Mesenchymal stem cell (in vitro differentiated cells and primary cell): Measurements from ENCODE around the gene SLC16A3. TPM values are rescaled to one million over a fixed set of nuclear protein-coding genes. Genes with fewer than 3 reads are reported as not detected.

ENCODE experiments used
- DNase-seq: peaks from one replicate; pipeline ENCODE4 v3.0.0-alpha.2; 2013
- H2AFZ ChIP-seq: one replicate; pipeline ENCODE4 v1.6.1; 2013; ENCODE audit warnings: low read depth, mild to moderate bottlenecking, control low read depth, inconsistent platforms, low read length, moderate library complexity
- H2AK5ac ChIP-seq: 2 replicates; pipeline ENCODE4 v1.6.1; 2013; ENCODE audit warnings: low read length, moderate library complexity, mild to moderate bottlenecking, inconsistent platforms; ENCODE audit not compliant: severe bottlenecking
- H2BK120ac ChIP-seq: one replicate; pipeline ENCODE4 v1.6.1; 2013; ENCODE audit warnings: low read depth, mild to moderate bottlenecking, inconsistent platforms, low read length, moderate library complexity
- H2BK12ac ChIP-seq, 2 experiments: one replicate each; pipeline ENCODE4 v1.6.1; 2013; ENCODE audit warnings: inconsistent platforms in 2 of 2, low read length in 2 of 2, mild to moderate bottlenecking in 2 of 2, moderate library complexity in 2 of 2, control low read depth in 1 of 2
- H2BK15ac ChIP-seq: one replicate; pipeline ENCODE4 v1.6.1; 2013; ENCODE audit warnings: mild to moderate bottlenecking, low read depth, inconsistent platforms; ENCODE audit not compliant: poor library complexity, severe bottlenecking
- H2BK5ac ChIP-seq: 2 replicates; pipeline ENCODE4 v1.6.1; 2013; ENCODE audit warnings: low read depth, mild to moderate bottlenecking, low read length, control low read depth, inconsistent platforms; ENCODE audit not compliant: poor library complexity, severe bottlenecking
- H3K14ac ChIP-seq, 2 experiments: one replicate each; pipeline ENCODE4 v1.6.1; 2013; ENCODE audit warnings: inconsistent platforms in 2 of 2, low read length in 2 of 2, control low read depth in 1 of 2, mild to moderate bottlenecking in 1 of 2, moderate library complexity in 1 of 2
- H3K18ac ChIP-seq, 2 experiments: one replicate each; pipeline ENCODE4 v1.6.1; 2013; ENCODE audit warnings: inconsistent platforms in 2 of 2, low read length in 2 of 2, control low read depth in 1 of 2, low read depth in 1 of 2, mild to moderate bottlenecking in 1 of 2
- H3K23ac ChIP-seq, 2 experiments: one replicate each; pipeline ENCODE4 v1.6.1; 2013; ENCODE audit warnings: inconsistent platforms in 2 of 2, low read length in 2 of 2, mild to moderate bottlenecking in 2 of 2, moderate library complexity in 2 of 2, control low read depth in 1 of 2
- H3K27ac ChIP-seq: 2 replicates; pipeline ENCODE4 v1.5.1; 2013; ENCODE audit warnings: mild to moderate bottlenecking, moderate library complexity, low read length, control low read depth, inconsistent platforms; ENCODE audit not compliant: poor library complexity, severe bottlenecking
- H3K27me3 ChIP-seq, 2 experiments: 2 replicates each; pipeline versions ENCODE4 v1.6.1 to v1.7.0; 2013; ENCODE audit warnings: low read length in 2 of 2, mild to moderate bottlenecking in 2 of 2, moderate library complexity in 2 of 2, control low read depth in 1 of 2, inconsistent platforms in 1 of 2; ENCODE audit not compliant: control insufficient read depth in 1 of 2, insufficient read depth in 1 of 2
- H3K36me3 ChIP-seq, 2 experiments: 2 replicates each; pipeline versions ENCODE4 v1.6.1 to v1.7.0; 2013; ENCODE audit warnings: low read length in 2 of 2, control low read depth in 1 of 2, inconsistent platforms in 1 of 2, low read depth in 1 of 2, mild to moderate bottlenecking in 1 of 2; ENCODE audit not compliant: insufficient read depth in 2 of 2, control insufficient read depth in 1 of 2
- H3K4ac ChIP-seq, 2 experiments: one replicate each; pipeline ENCODE4 v1.6.1; 2013; ENCODE audit warnings: inconsistent platforms in 2 of 2, low read length in 2 of 2, mild to moderate bottlenecking in 2 of 2, moderate library complexity in 2 of 2, control low read depth in 1 of 2, low read depth in 1 of 2
- H3K4me1 ChIP-seq: 2 replicates; pipeline ENCODE4 v1.6.1; 2013; ENCODE audit warnings: low read depth, low read length, control low read depth; ENCODE audit not compliant: control insufficient read depth, insufficient read depth
- H3K4me2 ChIP-seq: 2 replicates; pipeline ENCODE4 v1.6.1; 2013; ENCODE audit warnings: low read length, mild to moderate bottlenecking, inconsistent platforms; ENCODE audit not compliant: poor library complexity, severe bottlenecking
- H3K4me3 ChIP-seq, 2 experiments: 2 replicates each; pipeline versions ENCODE4 v1.5.1 to v1.7.0; 2013; ENCODE audit warnings: low read length in 2 of 2, mild to moderate bottlenecking in 2 of 2, control low read depth in 1 of 2, low read depth in 1 of 2; ENCODE audit not compliant: insufficient read depth in 1 of 2
- H3K79me1 ChIP-seq: replicated peaks from 2 replicates; pipeline ENCODE4 v1.6.1; 2013; ENCODE audit warnings: mild to moderate bottlenecking, control low read depth, low read length, inconsistent platforms; ENCODE audit not compliant: poor library complexity, severe bottlenecking
- H3K9ac ChIP-seq: 2 replicates; pipeline ENCODE4 v1.7.0; 2013; ENCODE audit warnings: mild to moderate bottlenecking, low read length, moderate library complexity
- H3K9me3 ChIP-seq: 2 replicates; pipeline ENCODE4 v1.7.0; 2013; ENCODE audit warnings: mild to moderate bottlenecking, low read length; ENCODE audit not compliant: control insufficient read depth
- H4K8ac ChIP-seq: one replicate; pipeline ENCODE4 v1.6.1; 2013; ENCODE audit warnings: inconsistent platforms, mild to moderate bottlenecking, low read length, moderate library complexity
- H4K91ac ChIP-seq: one replicate; pipeline ENCODE4 v1.6.1; 2013; ENCODE audit warnings: mild to moderate bottlenecking, low read length, inconsistent platforms
- WGBS: methylation state at CpG from one replicate; pipeline ENCODE4 v1.1.7; 2013; ENCODE audit warnings: mixed read lengths; 5-methylcytosine and 5-hydroxymethylcytosine counted together
- polyA plus RNA-seq, 2 experiments: library from polyadenylated mRNA; stranded (reverse); fragments of 200-250 nt; gene quantifications; one replicate each; pipeline ENCODE4 v1.2.3, GENCODE V29; 2013

SLC16A3 gene
- polyA plus RNA-seq (2013, experiment 1 of 2): 217 TPM
- 200 TPM for polyA plus RNA-seq (2013, experiment 2 of 2)

GRCh38 chr17:82228842-82229697 is at the start of gene SLC16A3:
Gene SLC16A3, plus strand, starts transcription at chr17:82229042. Its CDS starts 6,967 bp downstream, at chr17:82236009.
- H3K14ac ChIP-seq: peak within 1 kb of the TSS in 1 of 2 experiments; percentile 99
- H3K4ac ChIP-seq: peak within 1 kb of the TSS; percentile 92 to 99
- H3K27ac ChIP-seq: peak within 1 kb of the TSS; percentile 4
- H2BK120ac ChIP-seq: peak within 1 kb of the TSS; percentile 90
- peak within 1 kb of the TSS; percentile 59 for H2AFZ ChIP-seq
- 3% methylated on average over 50 of the region's 105 CpGs for WGBS
- H3K4me2 ChIP-seq: peak within 1 kb of the TSS; percentile 95
- H3K36me3 ChIP-seq: peaks cover 0 to 7% of the 10 kb centered on the region in 2 experiments
- DNase-seq: peak; percentile 78
- peak within 1 kb of the TSS; percentile 95 for H2BK15ac ChIP-seq
- H3K9me3 ChIP-seq: no peaks in the 10 kb centered on the region
- peak within 1 kb of the TSS; percentile 70 for H3K9ac ChIP-seq
- H3K23ac ChIP-seq: peak within 1 kb of the TSS; percentile 20 to 94
- peak within 1 kb of the TSS; percentile 95 to 98 for H3K18ac ChIP-seq
- H3K4me1 ChIP-seq: peaks cover 71% of the 10 kb centered on the region
- H2BK12ac ChIP-seq: peak within 1 kb of the TSS; percentile 82 to 86
- peak within 1 kb of the TSS; percentile 99 for H4K8ac ChIP-seq
- H3K4me3 ChIP-seq: peak within 1 kb of the TSS; percentile 77 to 84
- H2AK5ac ChIP-seq: peak within 1 kb of the TSS; percentile 43
- H2BK5ac ChIP-seq: no peak within 1 kb of the TSS
- H4K91ac ChIP-seq: peak within 1 kb of the TSS; percentile 99
- H3K79me1 ChIP-seq: no peaks in the 10 kb centered on the region
- no peaks in the 10 kb centered on the region for H3K27me3 ChIP-seq

GRCh38 chr17:82179412-82179811 is 49.4 kb upstream of the SLC16A3 start:
- no peak for DNase-seq
- Histone ChIP-seq H4K91ac (no peak overlapping the region), H2BK120ac (no peak overlapping the region), H3K9me3 (no peaks in the 10 kb centered on the region), H3K4me1 (no peaks in the 10 kb centered on the region), H2AFZ (no peak overlapping the region), H3K79me1 (no peaks in the 10 kb centered on the region), H3K27ac (no peak overlapping the region), H3K36me3 (peaks cover 47 to 54% of the 10 kb centered on the region in 2 experiments), H3K4me3 (no peak overlapping the region), H3K9ac (no peak overlapping the region), H3K23ac (no peak overlapping the region), H2AK5ac (no peak overlapping the region), H4K8ac (no peak overlapping the region), H3K27me3 (no peaks in the 10 kb centered on the region), H2BK5ac (no peak overlapping the region), H3K4me2 (no peak overlapping the region), H2BK12ac (no peak overlapping the region), H2BK15ac (no peak overlapping the region), H3K18ac (no peak overlapping the region), H3K14ac (no peak overlapping the region), H3K4ac (no peak overlapping the region)
- 97% methylated on average over 13 of the region's 13 CpGs for WGBS

- Histone ChIP-seq H2BK120ac (no peak overlapping the region), H3K36me3 (peaks cover 52 to 56% of the 10 kb centered on the region in 2 experiments), H2BK5ac (no peak overlapping the region), H3K9me3 (no peaks in the 10 kb centered on the region), H3K27me3 (no peaks in the 10 kb centered on the region), H3K9ac (no peak overlapping the region), H3K4ac (no peak overlapping the region), H2AFZ (no peak overlapping the region), H3K4me3 (no peak overlapping the region), H2AK5ac (no peak overlapping the region), H2BK12ac (no peak overlapping the region), H4K8ac (no peak overlapping the region), H4K91ac (no peak overlapping the region), H3K4me2 (no peak overlapping the region), H3K18ac (no peak overlapping the region), H3K14ac (no peak overlapping the region), H3K4me1 (no peaks in the 10 kb centered on the region), H3K23ac (no peak overlapping the region), H3K79me1 (no peaks in the 10 kb centered on the region), H3K27ac (no peak overlapping the region), H2BK15ac (no peak overlapping the region)
- no peak for DNase-seq
- WGBS: 96% methylated on average over 10 of the region's 10 CpGs
These were observed 48.8 kb upstream of the SLC16A3 start for GRCh38 chr17:82179946-82180475.

- H2AFZ ChIP-seq: no peak overlapping the region
- no peak overlapping the region for H3K9ac ChIP-seq
- no peak for DNase-seq
- no peak overlapping the region for H2AK5ac ChIP-seq
- H2BK5ac ChIP-seq: no peak overlapping the region
- H3K14ac ChIP-seq: no peak overlapping the region
- H4K8ac ChIP-seq: no peak overlapping the region
- peaks cover 52 to 54% of the 10 kb centered on the region in 2 experiments for H3K36me3 ChIP-seq
- 98% methylated on average over 31 of the region's 31 CpGs for WGBS
- H3K79me1 ChIP-seq: no peaks in the 10 kb centered on the region
- H3K4me3 ChIP-seq: no peak overlapping the region
- H3K27ac ChIP-seq: no peak overlapping the region
- H3K27me3 ChIP-seq: no peaks in the 10 kb centered on the region
- H2BK120ac ChIP-seq: no peak overlapping the region
- H2BK12ac ChIP-seq: no peak overlapping the region
- H3K23ac ChIP-seq: no peak overlapping the region
- no peaks in the 10 kb centered on the region for H3K9me3 ChIP-seq
- H2BK15ac ChIP-seq: no peak overlapping the region
- H3K4me1 ChIP-seq: no peaks in the 10 kb centered on the region
- H3K18ac ChIP-seq: no peak overlapping the region
- no peak overlapping the region for H3K4ac ChIP-seq
- no peak overlapping the region for H3K4me2 ChIP-seq
- H4K91ac ChIP-seq: no peak overlapping the region
These were observed 47.9 kb upstream of the SLC16A3 start for GRCh38 chr17:82180776-82181528.
